ENCODE data around the gene SECISBP2.

Gene SECISBP2

DNA sequence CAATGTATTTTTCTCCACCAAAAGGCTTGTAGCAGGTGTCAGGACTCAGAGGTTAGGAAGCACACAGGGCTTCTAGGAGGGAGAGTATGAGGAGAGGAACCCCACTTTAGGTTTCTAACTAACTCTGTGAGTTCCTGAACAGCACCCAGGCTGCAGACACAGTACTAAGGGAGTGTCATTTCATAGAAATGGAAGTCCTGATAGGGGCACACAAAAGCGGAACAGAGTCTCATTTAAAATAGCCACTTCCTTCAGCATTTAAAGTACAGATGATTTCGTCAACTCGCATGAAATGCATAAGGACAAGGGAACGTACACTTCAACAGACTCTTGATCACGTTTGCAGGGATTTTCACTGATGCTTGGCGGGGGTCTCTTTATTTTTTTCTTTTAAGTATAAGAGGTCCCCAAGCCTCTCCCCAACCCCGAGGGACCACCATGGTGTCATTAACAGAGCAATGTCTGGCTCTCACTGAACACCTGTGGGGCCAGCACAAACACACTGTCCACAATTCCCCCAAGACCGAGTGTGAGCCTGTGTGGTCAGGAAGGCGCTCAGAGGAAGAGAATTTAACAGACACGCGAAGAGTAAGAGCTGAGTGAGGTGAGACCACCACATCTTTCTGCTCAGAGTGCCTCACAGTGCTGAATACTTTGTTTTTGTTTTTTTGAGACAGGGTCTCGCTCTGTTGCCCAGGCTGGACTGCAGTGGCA is 82.3 kb downstream of the SECISBP2 start:
- H3K9me3 ChIP-seq (ENCODE audit: control insufficient read depth, low read length) = no peaks in the 10 kb centered on the region
- no peaks in the 10 kb centered on the region for H3K4me1 ChIP-seq (ENCODE audit: control insufficient read depth, insufficient read depth, low read length, poor library complexity, severe bottlenecking)
- no peaks in the 10 kb centered on the region for H3K27me3 ChIP-seq (replicated peaks; ENCODE audit: control insufficient read depth, insufficient read depth, low read length, poor library complexity, severe bottlenecking)
- H3K4me3 ChIP-seq (ENCODE audit: insufficient read depth, low read depth, low read length, poor library complexity, severe bottlenecking) = no peak overlapping the region
- DNase-seq = no peak
- H3K36me3 ChIP-seq (ENCODE audit: control insufficient read depth, insufficient read depth, low read length) = peaks cover 95% of the 10 kb centered on the region
- no peak overlapping the region for H3K27ac ChIP-seq (ENCODE audit: insufficient read depth, low read length, poor library complexity, severe bottlenecking)

DNA sequence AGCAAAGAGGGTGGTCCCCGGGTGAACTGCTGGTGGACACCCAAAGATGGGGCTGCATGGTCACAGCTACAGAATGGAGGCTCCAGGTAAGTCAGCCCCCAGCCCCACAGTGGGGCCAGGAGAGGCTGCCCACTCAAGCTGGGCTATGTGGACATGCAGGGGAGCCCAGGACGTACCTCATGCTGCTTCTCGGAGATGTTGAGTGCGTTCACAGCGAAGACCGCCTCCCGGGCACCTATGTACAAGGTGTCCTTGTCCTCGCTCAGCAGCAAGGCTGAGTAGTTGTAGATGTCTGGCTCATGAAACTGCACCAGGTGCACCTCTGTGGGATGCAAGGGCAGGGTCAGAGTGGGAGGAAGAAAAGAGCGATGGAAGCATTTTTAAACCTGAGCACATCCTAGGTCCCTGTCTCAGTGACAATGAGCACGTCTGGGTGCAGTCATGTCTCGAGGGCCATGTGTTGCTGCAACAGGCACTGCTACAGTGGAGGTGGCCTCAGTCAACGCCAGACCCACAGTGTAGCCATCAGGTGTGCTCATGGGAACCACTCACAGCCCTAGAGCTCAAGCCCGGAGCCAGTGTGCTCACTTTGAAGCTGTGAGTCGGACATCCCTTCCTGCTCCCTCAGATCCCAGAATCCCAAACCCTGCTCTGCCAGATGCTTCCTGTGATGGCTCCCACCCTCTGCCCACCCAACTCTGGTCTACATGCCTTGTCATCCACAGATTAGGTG is 84.6 kb downstream of the SECISBP2 start:
- no peak for DNase-seq
- no peaks in the 10 kb centered on the region for H3K9me3 ChIP-seq (ENCODE audit: control insufficient read depth, low read length)
- H3K4me1 ChIP-seq (ENCODE audit: control insufficient read depth, insufficient read depth, low read length, poor library complexity, severe bottlenecking) = peaks cover 19% of the 10 kb centered on the region
- H3K27me3 ChIP-seq (replicated peaks; ENCODE audit: control insufficient read depth, insufficient read depth, low read length, poor library complexity, severe bottlenecking) = no peaks in the 10 kb centered on the region
- H3K27ac ChIP-seq (ENCODE audit: insufficient read depth, low read length, poor library complexity, severe bottlenecking) = no peak overlapping the region
- no peak overlapping the region for H3K4me3 ChIP-seq (ENCODE audit: insufficient read depth, low read depth, low read length, poor library complexity, severe bottlenecking)
- H3K36me3 ChIP-seq (ENCODE audit: control insufficient read depth, insufficient read depth, low read length) = peaks cover 80% of the 10 kb centered on the region

DNA sequence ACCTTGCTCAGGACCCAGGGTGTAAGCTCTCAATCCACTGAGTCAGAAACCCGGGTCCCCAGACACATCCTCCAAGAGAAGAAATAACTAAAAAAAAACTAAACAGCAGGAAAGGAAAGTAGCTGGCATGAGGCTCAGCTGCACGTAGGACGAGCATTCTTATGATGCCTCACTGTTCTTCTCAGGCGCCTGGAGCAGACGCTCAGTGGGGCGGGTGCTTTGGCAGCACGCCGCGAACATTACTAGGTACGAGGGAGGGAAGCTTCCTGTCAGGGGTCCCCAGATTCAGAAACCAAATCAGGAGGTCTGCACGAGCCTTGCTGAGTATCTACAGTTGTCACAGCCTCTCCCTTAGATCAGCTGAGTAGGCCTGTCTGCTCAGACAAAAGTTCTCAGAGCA is 85.8 kb downstream of the SECISBP2 start:
- DNase-seq = no peak
- peaks cover 31% of the 10 kb centered on the region for H3K4me1 ChIP-seq (ENCODE audit: control insufficient read depth, insufficient read depth, low read length, poor library complexity, severe bottlenecking)
- no peak overlapping the region for H3K27ac ChIP-seq (ENCODE audit: insufficient read depth, low read length, poor library complexity, severe bottlenecking)
- no peak overlapping the region for H3K4me3 ChIP-seq (ENCODE audit: insufficient read depth, low read depth, low read length, poor library complexity, severe bottlenecking)
- peaks cover 68% of the 10 kb centered on the region for H3K36me3 ChIP-seq (ENCODE audit: control insufficient read depth, insufficient read depth, low read length)
- H3K27me3 ChIP-seq (replicated peaks; ENCODE audit: control insufficient read depth, insufficient read depth, low read length, poor library complexity, severe bottlenecking) = no peaks in the 10 kb centered on the region
- H3K9me3 ChIP-seq (ENCODE audit: control insufficient read depth, low read length) = no peaks in the 10 kb centered on the region

DNA sequence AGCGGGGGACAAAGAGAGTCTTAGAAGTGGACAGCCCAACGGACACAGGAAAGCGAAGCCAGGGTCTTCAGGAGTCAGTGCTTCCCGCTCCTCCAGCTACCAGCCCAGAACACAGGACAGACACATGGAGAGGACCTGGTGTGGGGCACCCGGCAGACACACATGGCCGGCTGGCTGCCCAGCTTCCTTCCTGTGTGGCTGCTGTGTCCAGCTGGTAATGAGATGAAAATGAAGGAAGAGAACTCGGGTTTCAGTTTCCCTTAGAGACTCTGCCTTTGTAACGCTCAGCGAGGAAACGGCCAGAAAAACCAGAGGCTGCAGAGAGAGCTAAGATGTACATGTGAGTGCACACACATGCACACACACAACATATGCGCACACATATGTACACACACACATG is 87.5 kb downstream of the SECISBP2 start:
- no peak for DNase-seq
- H3K4me1 ChIP-seq (ENCODE audit: control insufficient read depth, insufficient read depth, low read length, poor library complexity, severe bottlenecking) = peaks cover 48% of the 10 kb centered on the region
- no peak overlapping the region for H3K4me3 ChIP-seq (ENCODE audit: insufficient read depth, low read depth, low read length, poor library complexity, severe bottlenecking)
- peaks cover 55% of the 10 kb centered on the region for H3K36me3 ChIP-seq (ENCODE audit: control insufficient read depth, insufficient read depth, low read length)
- H3K27me3 ChIP-seq (replicated peaks; ENCODE audit: control insufficient read depth, insufficient read depth, low read length, poor library complexity, severe bottlenecking) = no peaks in the 10 kb centered on the region
- no peaks in the 10 kb centered on the region for H3K9me3 ChIP-seq (ENCODE audit: control insufficient read depth, low read length)
- H3K27ac ChIP-seq (ENCODE audit: insufficient read depth, low read length, poor library complexity, severe bottlenecking) = no peak overlapping the region

DNA sequence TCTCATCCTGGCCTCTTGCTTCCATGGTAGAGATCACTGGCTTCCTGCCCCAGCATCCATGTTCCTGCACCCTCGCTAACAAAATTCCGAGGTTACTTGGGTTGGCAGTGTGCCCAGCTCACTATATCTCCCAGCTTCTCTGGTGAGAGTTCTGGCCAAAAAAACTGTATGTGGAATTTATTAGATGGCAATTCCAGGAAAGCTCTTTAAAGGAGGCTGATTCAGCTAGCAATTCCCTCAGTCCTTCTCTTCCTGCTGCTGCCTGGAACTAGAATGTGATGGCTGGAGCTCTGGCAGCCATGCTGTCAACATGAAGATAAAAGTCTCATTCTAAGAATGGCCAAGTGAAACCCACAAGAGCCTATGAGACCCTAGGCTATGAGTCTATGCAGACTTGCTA is 88.8 kb downstream of the SECISBP2 start:
- Histone ChIP-seq H3K9me3 (ENCODE audit: control insufficient read depth, low read length) (no peaks in the 10 kb centered on the region), H3K27me3 (replicated peaks; ENCODE audit: control insufficient read depth, insufficient read depth, low read length, poor library complexity, severe bottlenecking) (no peaks in the 10 kb centered on the region), H3K4me3 (ENCODE audit: insufficient read depth, low read depth, low read length, poor library complexity, severe bottlenecking) (no peak overlapping the region), H3K27ac (ENCODE audit: insufficient read depth, low read length, poor library complexity, severe bottlenecking) (peak overlapping the region; percentile 50), H3K36me3 (ENCODE audit: control insufficient read depth, insufficient read depth, low read length) (peaks cover 46% of the 10 kb centered on the region), H3K4me1 (ENCODE audit: control insufficient read depth, insufficient read depth, low read length, poor library complexity, severe bottlenecking) (peaks cover 60% of the 10 kb centered on the region)
- no peak for DNase-seq

DNA sequence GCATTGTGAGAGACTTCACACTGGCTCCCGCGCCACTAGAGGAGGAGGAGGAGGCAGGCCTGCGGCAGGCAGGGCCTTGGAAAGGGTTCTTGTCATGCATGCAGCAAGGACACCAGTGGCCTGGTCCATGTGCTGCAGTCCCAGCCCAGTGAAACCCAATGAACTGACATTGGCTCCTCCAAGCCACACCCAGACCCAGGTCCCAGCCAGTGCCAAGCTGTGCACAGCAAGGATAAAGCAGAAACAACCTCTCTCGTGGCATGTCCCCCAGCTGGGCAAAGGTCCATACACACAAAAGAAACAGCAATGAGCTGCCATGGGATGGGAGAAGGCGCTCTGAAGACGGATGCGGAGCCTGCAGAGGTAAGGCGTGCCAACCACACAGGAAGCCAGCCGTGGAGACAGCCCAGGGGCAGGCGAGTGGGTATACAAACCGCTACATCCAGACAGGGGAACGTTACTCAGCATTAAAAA is 90.4 kb downstream of the SECISBP2 start:
- Histone ChIP-seq H3K9me3 (ENCODE audit: control insufficient read depth, low read length) (no peaks in the 10 kb centered on the region), H3K4me3 (ENCODE audit: insufficient read depth, low read depth, low read length, poor library complexity, severe bottlenecking) (no peak overlapping the region), H3K27me3 (replicated peaks; ENCODE audit: control insufficient read depth, insufficient read depth, low read length, poor library complexity, severe bottlenecking) (no peaks in the 10 kb centered on the region), H3K36me3 (ENCODE audit: control insufficient read depth, insufficient read depth, low read length) (peaks cover 36% of the 10 kb centered on the region), H3K4me1 (ENCODE audit: control insufficient read depth, insufficient read depth, low read length, poor library complexity, severe bottlenecking) (peaks cover 60% of the 10 kb centered on the region), H3K27ac (ENCODE audit: insufficient read depth, low read length, poor library complexity, severe bottlenecking) (peak overlapping the region; percentile 66)
- DNase-seq = peak; percentile 51 to 70 (median 53)

All from effector memory CD4-positive, alpha-beta T cell (primary cell).